Measurements from ENCODE around the gene UTP11.

UTP11 gene

GRCh38 chr1:38074302-38074677 lies 61.8 kb downstream of the UTP11 start:
- DNase-seq: no peak
